ENCODE measurements around the gene RHOBTB1.

- no peak for TF ChIP-seq CTCF (conservative IDR thresholded peaks at IDR 0.05; ENCODE audit: low read length)
- TF ChIP-seq EZH2phosphoT487 (IDR thresholded peaks at IDR 0.05; ENCODE audit: borderline replicate concordance, low read depth, low read length): no peak
Measured at GRCh38 chr10:60954035-60954434, 10.1 kb upstream of the RHOBTB1 start.

All from OCI-LY7 (cell line).